Testis (tissue), 2 donors: ENCODE results near the gene ZFP57.

Experiments used
- CTCF ChIP-seq, 3 experiments: fragments of 450-650 bp in 2 of 3; fragments of 200-600 bp in 1 of 3; sonication (generic) in 1 of 3; IDR thresholded peaks; one replicate each; pipeline ENCODE4 v1.5.1; 2016 to 2019; ENCODE audit warnings: antibody characterized with exemption in 3 of 3, mild to moderate bottlenecking in 2 of 3, moderate library complexity in 1 of 3
- POLR2A ChIP-seq: fragments of 450-650 bp; IDR thresholded peaks from one replicate; pipeline ENCODE4 v1.6.1; 2017; ENCODE audit warnings: antibody characterized with exemption, mild to moderate bottlenecking, moderate library complexity

GRCh38 chr6:29665942-29666825 is 14.8 kb downstream of the ZFP57 start:
- TF ChIP-seq CTCF (IDR thresholded peaks at IDR 0.05): no peak
- no peak for TF ChIP-seq POLR2A
